Calu3 (cell line): ENCODE results near the gene SPRR1A. TPM values are rescaled to one million over a fixed set of nuclear protein-coding genes. Genes with fewer than 3 reads are reported as not detected.

Experiments used
- BruUV-seq: library from RNA; stranded (reverse); fragments of 400-500 nt; replicated peaks from 2 replicates; lab custom pipeline; 2021; lab: Mats Ljungman, UMichigan
- CTCF ChIA-PET: fragments of 300-600 bp; sonication (Branson Sonifier 250); formaldehyde crosslinking; loops from one replicate; lab custom pipeline; 2022; ENCODE audit warnings: antibody characterized with exemption; lab: Charles Lee
- DNase-seq: peaks from one replicate; pipeline ENCODE4 v3.0.0; 2022
- H3K27ac Mint-ChIP-seq: one replicate; pipeline ENCODE4 v1.8.0; 2022; ENCODE audit warnings: mixed read lengths; ENCODE audit not compliant: unreplicated experiment
- H3K27me3 Mint-ChIP-seq: one replicate; pipeline ENCODE4 v1.8.0; 2022; ENCODE audit warnings: mixed read lengths; ENCODE audit not compliant: unreplicated experiment
- H3K36me3 Mint-ChIP-seq: one replicate; pipeline ENCODE4 v1.8.0; 2022; ENCODE audit warnings: mild to moderate bottlenecking, moderate library complexity, mixed read lengths; ENCODE audit not compliant: insufficient read depth, unreplicated experiment
- H3K4me1 Mint-ChIP-seq: one replicate; pipeline ENCODE4 v1.8.0; 2022; ENCODE audit warnings: mild to moderate bottlenecking, low read depth, mixed read lengths; ENCODE audit not compliant: unreplicated experiment
- H3K4me3 Mint-ChIP-seq: one replicate; pipeline ENCODE4 v1.8.0; 2022; ENCODE audit warnings: mild to moderate bottlenecking, low read depth, moderate library complexity, mixed read lengths; ENCODE audit not compliant: unreplicated experiment
- H3K9me3 Mint-ChIP-seq: one replicate; pipeline ENCODE4 v1.8.0; 2022; ENCODE audit warnings: low read depth, mixed read lengths; ENCODE audit not compliant: unreplicated experiment
- CTCF ChIP-seq: fragments of 200-600 bp; IDR thresholded peaks from one replicate; pipeline ENCODE4 v1.8.0; 2022; ENCODE audit warnings: antibody characterized with exemption; ENCODE audit not compliant: unreplicated experiment
- intact Hi-C: fragments of 100-400 bp; cut with micrococcal nuclease; formaldehyde crosslinking; loops from one replicate; pipeline ENCODE4 v1.10.0; 2022; ENCODE audit not compliant: unreplicated experiment
- total RNA-seq: library from RNA; stranded (reverse); gene quantifications from 2 replicates; pipeline ENCODE4 v1.2.3, GENCODE V29; 2022

Gene SPRR1A
- total RNA-seq, 1 experiment from 2014 or later: not detected

GRCh38 chr1:152946248-152946647 is 37.6 kb upstream of the SPRR1A start:
- CTCF ChIA-PET: no interaction called here

GRCh38 chr1:152946651-152947256 is 37.1 kb upstream of the SPRR1A start, which contains the start of gene SPRR5:
TSS of gene SPRR5 (plus strand) at chr1:152947206. CDS start at chr1:152948555, 1,349 bp downstream.
- Mint-ChIP-seq H3K36me3 (no peaks in the 10 kb centered on the region), H3K27ac (no peak within 1 kb of the TSS), H3K9me3 (no peaks in the 10 kb centered on the region), H3K4me3 (no peak within 1 kb of the TSS), H3K4me1 (no peaks in the 10 kb centered on the region), H3K27me3 (peaks cover 48% of the 10 kb centered on the region)
- no peak for DNase-seq
- BruUV-seq: no TSS peak
- no peak for TF ChIP-seq CTCF
- CTCF ChIA-PET: no interaction called here
- intact Hi-C loops: no loop called here

More at GRCh38 chr1:152946248-152946647, 37.6 kb upstream of the SPRR1A start:
- Mint-ChIP-seq H3K27ac (no peak overlapping the region), H3K36me3 (no peaks in the 10 kb centered on the region), H3K4me3 (no peak overlapping the region), H3K9me3 (no peaks in the 10 kb centered on the region), H3K4me1 (no peaks in the 10 kb centered on the region), H3K27me3 (peaks cover 48% of the 10 kb centered on the region)
- no peak for DNase-seq
- intact Hi-C loops: no loop called here
- no peak for TF ChIP-seq CTCF
- BruUV-seq: no TSS peak

GRCh38 chr1:152951711-152952110 is 32.2 kb upstream of the SPRR1A start:
- no TSS peak for BruUV-seq
- no peak for DNase-seq
- peaks cover 18% of the 10 kb centered on the region for H3K4me1 Mint-ChIP-seq
- intact Hi-C loops: no loop called here
- no peak overlapping the region for H3K27ac Mint-ChIP-seq
- no peak overlapping the region for H3K4me3 Mint-ChIP-seq
- no peak for TF ChIP-seq CTCF
- CTCF ChIA-PET: no interaction called here
- no peaks in the 10 kb centered on the region for H3K9me3 Mint-ChIP-seq
- H3K36me3 Mint-ChIP-seq: no peaks in the 10 kb centered on the region
- H3K27me3 Mint-ChIP-seq: peaks cover 42% of the 10 kb centered on the region

- intact Hi-C loops: no loop called here
- Mint-ChIP-seq H3K9me3 (no peaks in the 10 kb centered on the region), H3K36me3 (no peaks in the 10 kb centered on the region), H3K27me3 (peaks cover 22% of the 10 kb centered on the region), H3K27ac (no peak overlapping the region), H3K4me1 (peaks cover 18% of the 10 kb centered on the region), H3K4me3 (no peak overlapping the region)
- BruUV-seq: no TSS peak
- CTCF ChIA-PET: interaction anchor here (0.9 to 1.4 kb wide), 6 partner anchors 13 to 239 kb away, joined by 3 to 7 read pairs (median 5); no protein-coding TSS in a partner anchor
- DNase-seq: no peak
- no peak for TF ChIP-seq CTCF
Observed at GRCh38 chr1:152953761-152954160, 30.1 kb upstream of the SPRR1A start.
